ENCODE measurements around the gene APOA4.

DNA sequence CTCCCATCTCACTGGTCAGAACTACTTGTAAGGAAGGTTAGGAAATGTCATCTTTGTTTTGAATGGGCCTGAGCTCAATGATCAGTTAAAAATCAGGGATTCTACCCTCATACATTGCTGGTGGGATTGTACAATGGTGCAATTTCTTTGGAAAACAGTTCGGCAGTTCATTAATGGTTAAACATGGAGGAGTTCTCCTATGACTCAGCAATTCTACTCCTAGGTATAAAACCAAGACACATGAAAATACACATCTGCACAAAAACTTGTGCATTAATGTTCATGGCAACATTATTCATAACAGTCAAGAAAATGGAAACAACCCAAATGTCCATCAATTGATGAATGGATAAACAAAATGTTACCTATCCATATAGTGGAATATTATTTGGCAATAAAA is 26.6 kb downstream of the APOA4 start:
- TF ChIP-seq, protein P1, sequence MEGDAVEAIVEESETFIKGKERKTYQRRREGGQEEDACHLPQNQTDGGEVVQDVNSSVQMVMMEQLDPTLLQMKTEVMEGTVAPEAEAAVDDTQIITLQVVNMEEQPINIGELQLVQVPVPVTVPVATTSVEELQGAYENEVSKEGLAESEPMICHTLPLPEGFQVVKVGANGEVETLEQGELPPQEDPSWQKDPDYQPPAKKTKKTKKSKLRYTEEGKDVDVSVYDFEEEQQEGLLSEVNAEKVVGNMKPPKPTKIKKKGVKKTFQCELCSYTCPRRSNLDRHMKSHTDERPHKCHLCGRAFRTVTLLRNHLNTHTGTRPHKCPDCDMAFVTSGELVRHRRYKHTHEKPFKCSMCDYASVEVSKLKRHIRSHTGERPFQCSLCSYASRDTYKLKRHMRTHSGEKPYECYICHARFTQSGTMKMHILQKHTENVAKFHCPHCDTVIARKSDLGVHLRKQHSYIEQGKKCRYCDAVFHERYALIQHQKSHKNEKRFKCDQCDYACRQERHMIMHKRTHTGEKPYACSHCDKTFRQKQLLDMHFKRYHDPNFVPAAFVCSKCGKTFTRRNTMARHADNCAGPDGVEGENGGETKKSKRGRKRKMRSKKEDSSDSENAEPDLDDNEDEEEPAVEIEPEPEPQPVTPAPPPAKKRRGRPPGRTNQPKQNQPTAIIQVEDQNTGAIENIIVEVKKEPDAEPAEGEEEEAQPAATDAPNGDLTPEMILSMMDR (IDR thresholded peaks at IDR 0.05): no peak
- TF ChIP-seq POLR2AphosphoS5 (IDR thresholded peaks at IDR 0.05; ENCODE audit: low read depth, low read length): no peak
- TF ChIP-seq, protein P2, sequence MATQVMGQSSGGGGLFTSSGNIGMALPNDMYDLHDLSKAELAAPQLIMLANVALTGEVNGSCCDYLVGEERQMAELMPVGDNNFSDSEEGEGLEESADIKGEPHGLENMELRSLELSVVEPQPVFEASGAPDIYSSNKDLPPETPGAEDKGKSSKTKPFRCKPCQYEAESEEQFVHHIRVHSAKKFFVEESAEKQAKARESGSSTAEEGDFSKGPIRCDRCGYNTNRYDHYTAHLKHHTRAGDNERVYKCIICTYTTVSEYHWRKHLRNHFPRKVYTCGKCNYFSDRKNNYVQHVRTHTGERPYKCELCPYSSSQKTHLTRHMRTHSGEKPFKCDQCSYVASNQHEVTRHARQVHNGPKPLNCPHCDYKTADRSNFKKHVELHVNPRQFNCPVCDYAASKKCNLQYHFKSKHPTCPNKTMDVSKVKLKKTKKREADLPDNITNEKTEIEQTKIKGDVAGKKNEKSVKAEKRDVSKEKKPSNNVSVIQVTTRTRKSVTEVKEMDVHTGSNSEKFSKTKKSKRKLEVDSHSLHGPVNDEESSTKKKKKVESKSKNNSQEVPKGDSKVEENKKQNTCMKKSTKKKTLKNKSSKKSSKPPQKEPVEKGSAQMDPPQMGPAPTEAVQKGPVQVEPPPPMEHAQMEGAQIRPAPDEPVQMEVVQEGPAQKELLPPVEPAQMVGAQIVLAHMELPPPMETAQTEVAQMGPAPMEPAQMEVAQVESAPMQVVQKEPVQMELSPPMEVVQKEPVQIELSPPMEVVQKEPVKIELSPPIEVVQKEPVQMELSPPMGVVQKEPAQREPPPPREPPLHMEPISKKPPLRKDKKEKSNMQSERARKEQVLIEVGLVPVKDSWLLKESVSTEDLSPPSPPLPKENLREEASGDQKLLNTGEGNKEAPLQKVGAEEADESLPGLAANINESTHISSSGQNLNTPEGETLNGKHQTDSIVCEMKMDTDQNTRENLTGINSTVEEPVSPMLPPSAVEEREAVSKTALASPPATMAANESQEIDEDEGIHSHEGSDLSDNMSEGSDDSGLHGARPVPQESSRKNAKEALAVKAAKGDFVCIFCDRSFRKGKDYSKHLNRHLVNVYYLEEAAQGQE (IDR thresholded peaks at IDR 0.05; ENCODE audit: insufficient read depth in 1 of 2, low read depth in 2 of 2, low read length in 1 of 2): no peak

Measured in Panc1 (cell line).